ENCODE results near the gene RAMP3. TPM values are rescaled to one million over a fixed set of nuclear protein-coding genes. Genes with fewer than 3 reads are reported as not detected.

RAMP3 gene
- total and polyA plus RNA-seq, 9 donors = 2.9 to 26.0 (median 8.0) TPM

DNA sequence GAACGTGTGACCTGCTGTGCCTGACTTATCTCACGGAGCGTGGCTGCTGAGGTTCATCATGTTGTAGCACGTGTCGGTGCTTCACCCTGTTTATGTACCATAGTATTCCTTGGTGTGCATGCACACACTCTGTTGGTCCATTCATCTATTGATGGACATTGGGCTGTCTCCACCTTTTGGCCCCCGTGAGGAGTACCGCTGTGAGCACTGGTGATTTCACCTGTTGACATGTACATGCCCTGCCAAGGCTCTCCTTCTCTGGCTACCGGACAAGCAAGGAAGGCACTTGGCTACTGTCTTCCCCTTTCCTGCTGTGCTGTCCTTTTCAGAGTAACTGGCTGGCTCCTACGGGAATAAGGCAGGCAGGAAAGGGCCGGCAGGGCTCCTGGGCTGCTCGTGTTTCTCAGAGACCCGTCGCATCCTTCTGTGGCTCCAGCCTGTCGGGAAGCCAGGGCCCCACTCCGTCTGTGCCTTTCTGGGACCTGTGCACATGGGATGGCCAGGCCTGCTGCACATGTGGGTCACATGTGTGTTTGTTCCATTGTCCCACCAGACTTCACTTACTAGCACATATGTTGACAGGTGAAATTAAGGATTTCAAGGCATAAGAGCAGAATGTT is 28.3 kb upstream of the RAMP3 start:
- DNase-seq = no peak
- no peaks in the 10 kb centered on the region for H3K4me1 ChIP-seq (ENCODE audit: insufficient read depth)
- no peak overlapping the region for H3K27ac ChIP-seq
- H3K9me3 ChIP-seq = no peaks in the 10 kb centered on the region
- H3K27me3 ChIP-seq = no peaks in the 10 kb centered on the region
- intact Hi-C loops (cut with DNase I) = no loop called here
- 76 to 84% (median 82%) methylated on average over 15 of the region's 15 CpGs for WGBS, 3 donors
- H3K36me3 ChIP-seq = no peaks in the 10 kb centered on the region
- no peak overlapping the region for H3K4me3 ChIP-seq
- TF ChIP-seq POLR2A (IDR thresholded peaks at IDR 0.05) (no peak), EP300 (IDR thresholded peaks at IDR 0.05) (no peak)
- TF ChIP-seq, protein P1, sequence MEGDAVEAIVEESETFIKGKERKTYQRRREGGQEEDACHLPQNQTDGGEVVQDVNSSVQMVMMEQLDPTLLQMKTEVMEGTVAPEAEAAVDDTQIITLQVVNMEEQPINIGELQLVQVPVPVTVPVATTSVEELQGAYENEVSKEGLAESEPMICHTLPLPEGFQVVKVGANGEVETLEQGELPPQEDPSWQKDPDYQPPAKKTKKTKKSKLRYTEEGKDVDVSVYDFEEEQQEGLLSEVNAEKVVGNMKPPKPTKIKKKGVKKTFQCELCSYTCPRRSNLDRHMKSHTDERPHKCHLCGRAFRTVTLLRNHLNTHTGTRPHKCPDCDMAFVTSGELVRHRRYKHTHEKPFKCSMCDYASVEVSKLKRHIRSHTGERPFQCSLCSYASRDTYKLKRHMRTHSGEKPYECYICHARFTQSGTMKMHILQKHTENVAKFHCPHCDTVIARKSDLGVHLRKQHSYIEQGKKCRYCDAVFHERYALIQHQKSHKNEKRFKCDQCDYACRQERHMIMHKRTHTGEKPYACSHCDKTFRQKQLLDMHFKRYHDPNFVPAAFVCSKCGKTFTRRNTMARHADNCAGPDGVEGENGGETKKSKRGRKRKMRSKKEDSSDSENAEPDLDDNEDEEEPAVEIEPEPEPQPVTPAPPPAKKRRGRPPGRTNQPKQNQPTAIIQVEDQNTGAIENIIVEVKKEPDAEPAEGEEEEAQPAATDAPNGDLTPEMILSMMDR (IDR thresholded peaks at IDR 0.05) = no peak

DNA sequence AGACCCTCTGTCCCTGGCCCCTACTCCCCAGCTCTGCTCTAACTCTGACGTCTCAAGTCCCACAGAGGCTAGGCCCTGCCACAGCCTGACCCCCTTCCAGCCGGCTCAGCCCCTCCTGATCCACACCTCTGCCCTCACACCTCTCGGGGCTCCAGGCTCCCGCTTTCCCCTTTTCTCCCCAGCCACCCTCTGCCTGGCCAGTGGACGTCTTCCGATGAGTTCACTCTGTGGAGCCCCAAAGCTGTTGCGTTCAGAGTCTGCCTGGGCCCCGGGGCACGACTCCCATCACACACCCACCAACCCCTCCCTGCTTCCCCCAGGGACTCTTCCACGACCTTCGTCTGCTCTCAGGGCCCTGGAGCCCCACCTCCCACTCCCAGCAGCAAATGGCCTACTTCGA is 27.7 kb upstream of the RAMP3 start:
- Histone ChIP-seq H3K4me3 (no peak overlapping the region), H3K9me3 (no peaks in the 10 kb centered on the region), H3K27me3 (no peaks in the 10 kb centered on the region), H3K36me3 (no peaks in the 10 kb centered on the region), H3K27ac (no peak overlapping the region), H3K4me1 (ENCODE audit: insufficient read depth) (no peaks in the 10 kb centered on the region)
- TF ChIP-seq EP300 (IDR thresholded peaks at IDR 0.05) (no peak), POLR2A (IDR thresholded peaks at IDR 0.05) (no peak)
- TF ChIP-seq, protein P1 (IDR thresholded peaks at IDR 0.05) = no peak
- no peak for DNase-seq
- 61 to 69% (median 64%) methylated on average over 12 of the region's 12 CpGs for WGBS, 3 donors
- intact Hi-C loops (cut with DNase I) = loop anchor here in 2 of 4 donors (5.0 to 10.0 kb wide), 3 partner anchors 273 to 885 kb away; no protein-coding TSS in a partner anchor

DNA sequence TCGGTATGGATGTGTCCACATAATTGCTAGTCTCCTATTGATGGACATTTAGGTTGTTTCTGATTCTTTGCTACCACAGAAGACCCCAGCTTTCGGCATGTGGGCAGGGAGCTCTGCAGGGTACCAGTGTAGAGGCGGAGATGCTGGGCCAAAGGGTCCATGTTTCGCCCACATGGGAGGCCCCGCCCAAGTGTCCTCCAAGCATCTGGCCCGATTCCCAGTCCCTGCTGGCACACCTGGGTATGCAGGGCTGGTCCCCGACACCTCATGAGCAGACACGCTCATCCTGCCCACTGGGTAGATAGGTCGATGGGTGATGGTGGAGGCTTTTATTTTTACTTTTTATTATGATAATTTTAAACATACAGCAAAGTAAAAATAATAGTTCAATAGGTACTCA is 26.7 kb upstream of the RAMP3 start:
- Histone ChIP-seq H3K4me1 (ENCODE audit: insufficient read depth) (no peaks in the 10 kb centered on the region), H3K4me3 (no peak overlapping the region), H3K27ac (no peak overlapping the region), H3K36me3 (no peaks in the 10 kb centered on the region), H3K9me3 (no peaks in the 10 kb centered on the region), H3K27me3 (no peaks in the 10 kb centered on the region)
- DNase-seq = no peak
- intact Hi-C loops (cut with DNase I) = loop anchor here in 2 of 4 donors (5.0 to 10.0 kb wide), 3 partner anchors 274 to 886 kb away; no protein-coding TSS in a partner anchor
- TF ChIP-seq, protein P1 (IDR thresholded peaks at IDR 0.05) = no peak
- TF ChIP-seq POLR2A (IDR thresholded peaks at IDR 0.05) = no peak
- no peak for TF ChIP-seq EP300 (IDR thresholded peaks at IDR 0.05)
- 84 to 89% (median 86%) methylated on average over 9 of the region's 9 CpGs for WGBS, 3 donors

DNA sequence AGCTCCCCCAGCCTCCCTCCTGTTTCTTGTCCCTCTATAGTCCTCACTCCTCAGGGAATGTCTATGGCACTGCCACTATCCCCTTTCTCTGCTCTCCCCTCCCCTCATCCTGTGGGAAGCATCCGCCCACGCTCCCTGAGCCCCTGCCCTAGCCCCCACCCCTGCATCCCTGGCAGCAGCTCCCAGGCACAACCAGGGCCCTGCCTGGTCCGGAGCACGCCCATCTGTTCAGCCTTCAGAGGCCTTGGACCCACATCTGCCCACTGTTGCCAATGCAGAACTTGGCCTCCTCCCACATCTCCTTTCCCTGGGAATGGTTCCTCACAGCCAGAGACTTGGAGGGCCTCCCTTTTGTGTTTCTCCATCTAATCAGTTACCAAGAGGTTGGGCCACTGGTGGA is 25.7 kb upstream of the RAMP3 start:
- WGBS, 3 donors = 46 to 59% (median 55%) methylated on average over 4 of the region's 4 CpGs
- H3K4me3 ChIP-seq = no peak overlapping the region
- no peaks in the 10 kb centered on the region for H3K27me3 ChIP-seq
- intact Hi-C loops (cut with DNase I) = loop anchor here in 2 of 4 donors (5.0 to 10.0 kb wide), 3 partner anchors 275 to 887 kb away; no protein-coding TSS in a partner anchor
- H3K4me1 ChIP-seq (ENCODE audit: insufficient read depth) = no peaks in the 10 kb centered on the region
- no peak overlapping the region for H3K27ac ChIP-seq
- TF ChIP-seq, protein P1 (IDR thresholded peaks at IDR 0.05) = no peak
- no peak for TF ChIP-seq EP300 (IDR thresholded peaks at IDR 0.05)
- TF ChIP-seq POLR2A (IDR thresholded peaks at IDR 0.05) = no peak
- H3K9me3 ChIP-seq = no peaks in the 10 kb centered on the region
- no peak for DNase-seq
- H3K36me3 ChIP-seq = no peaks in the 10 kb centered on the region
